ENCODE measurements around the gene SH3RF3.
"Not testable (repeated sequence)": the region's sequence is repeated elsewhere in the genome, so short reads cannot be mapped to it uniquely, and the experiment has no call there.

Gene SH3RF3

GRCh38 chr2:109222422-109222821 lies 93.4 kb downstream of the SH3RF3 start:
- DNase-seq, result no peak

DNA sequence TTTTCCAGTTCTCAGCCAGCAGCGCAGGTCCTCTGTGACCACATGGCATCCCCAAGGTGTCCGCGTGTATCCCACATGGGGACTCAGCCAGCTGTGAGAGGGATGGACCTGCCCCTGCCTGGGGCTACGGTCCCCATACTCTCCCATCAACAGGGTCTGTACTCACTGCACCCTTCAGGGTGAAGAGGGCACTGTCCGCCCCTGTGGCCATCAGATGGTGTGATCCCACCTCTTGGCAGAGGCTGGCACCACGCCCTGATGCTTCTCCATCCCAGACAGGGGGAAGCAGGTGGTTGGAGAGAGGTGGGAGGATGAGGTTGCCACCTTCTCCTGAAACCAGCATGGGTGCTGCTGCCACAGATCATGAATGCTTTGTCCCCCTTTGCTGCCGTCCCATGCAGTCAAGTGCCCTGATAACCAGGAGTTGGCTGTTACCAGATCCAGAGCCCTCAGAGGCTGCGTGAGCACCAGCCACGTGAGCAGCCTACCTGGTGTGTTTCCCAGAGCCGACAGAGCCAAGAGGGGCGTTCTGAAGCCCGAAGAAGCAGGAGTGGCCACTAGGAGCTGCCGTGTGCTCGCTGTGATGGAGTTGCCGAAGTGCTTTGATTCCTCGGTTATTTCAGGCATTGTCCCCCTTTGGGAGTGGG lies 93.9 kb downstream of the SH3RF3 start:
- DNase-seq, result no peak

DNA sequence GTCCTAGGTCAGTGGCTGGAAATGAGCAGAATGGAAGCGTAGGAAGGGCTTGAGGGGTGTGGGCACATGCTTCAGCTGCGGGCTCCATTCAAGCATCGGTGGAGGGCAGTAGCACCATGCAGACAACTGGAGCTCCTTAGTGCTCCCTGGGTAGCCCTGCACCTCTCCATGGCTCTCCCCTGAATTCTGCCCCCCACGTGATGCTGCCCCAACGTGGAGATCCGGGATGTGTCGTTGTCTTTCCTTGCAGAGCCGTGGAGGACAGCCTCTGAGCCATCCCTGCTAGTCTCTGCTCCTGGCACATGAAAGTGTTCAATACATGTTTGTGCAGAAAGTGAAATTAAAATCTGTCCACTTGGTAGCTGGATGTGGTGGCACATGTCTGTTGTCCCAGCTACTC lies 94.5 kb downstream of the SH3RF3 start:
- DNase-seq, result no peak

DNA sequence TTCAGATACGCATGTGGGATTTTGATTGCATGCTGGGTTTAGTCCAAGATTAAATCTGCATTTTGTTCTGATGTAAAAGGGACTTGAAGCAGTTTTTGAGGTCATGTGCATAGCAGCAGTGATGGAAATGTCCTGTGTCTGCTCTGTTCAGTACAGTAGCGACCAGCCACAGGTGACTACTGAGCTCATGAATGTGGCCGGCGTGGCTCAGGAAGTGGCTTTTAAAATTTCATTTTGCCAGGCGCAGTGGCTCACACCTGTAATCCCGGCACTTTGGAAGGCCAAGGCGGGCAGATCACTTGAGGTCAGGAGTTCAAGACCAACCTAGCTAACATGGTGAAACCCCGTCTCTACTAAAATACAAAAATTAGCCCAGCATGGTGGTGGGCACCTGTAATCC lies 95.3 kb downstream of the SH3RF3 start:
- DNase-seq, result not testable (repeated sequence)

DNA sequence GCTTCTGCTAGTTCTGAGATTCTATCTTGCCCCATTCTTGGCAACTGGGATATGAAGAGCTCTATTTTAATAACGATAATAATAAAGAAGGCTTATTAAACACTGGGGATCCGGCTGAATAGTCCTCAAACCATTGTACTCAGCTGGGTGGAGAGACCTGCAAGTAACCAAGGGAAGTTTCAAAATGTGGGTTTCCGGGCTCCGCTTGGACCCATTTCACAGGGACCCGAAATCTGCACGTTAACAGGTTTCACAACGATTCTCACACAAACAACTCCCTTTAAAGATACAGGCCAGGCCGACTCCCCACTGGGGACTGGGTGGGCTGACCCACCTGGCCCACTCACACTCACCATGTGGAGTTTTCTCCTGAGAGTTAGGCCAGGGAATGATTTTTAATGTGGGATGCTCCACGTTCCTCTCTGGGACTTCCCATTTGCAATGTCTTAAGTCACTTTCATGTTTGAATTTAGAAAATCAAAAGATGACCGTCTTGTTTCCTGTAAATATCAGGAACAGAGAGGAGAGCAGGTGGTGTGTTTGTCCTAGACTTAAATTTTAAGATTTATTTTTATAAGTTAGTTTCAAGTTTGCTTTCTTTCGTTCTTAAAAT lies 96.3 kb downstream of the SH3RF3 start:
- DNase-seq, result no peak

GRCh38 chr2:109226128-109226527 lies 97.1 kb downstream of the SH3RF3 start:
- no peak for DNase-seq

- no peak for DNase-seq
Observed at GRCh38 chr2:109226622-109227021, 97.6 kb downstream of the SH3RF3 start.

DNA sequence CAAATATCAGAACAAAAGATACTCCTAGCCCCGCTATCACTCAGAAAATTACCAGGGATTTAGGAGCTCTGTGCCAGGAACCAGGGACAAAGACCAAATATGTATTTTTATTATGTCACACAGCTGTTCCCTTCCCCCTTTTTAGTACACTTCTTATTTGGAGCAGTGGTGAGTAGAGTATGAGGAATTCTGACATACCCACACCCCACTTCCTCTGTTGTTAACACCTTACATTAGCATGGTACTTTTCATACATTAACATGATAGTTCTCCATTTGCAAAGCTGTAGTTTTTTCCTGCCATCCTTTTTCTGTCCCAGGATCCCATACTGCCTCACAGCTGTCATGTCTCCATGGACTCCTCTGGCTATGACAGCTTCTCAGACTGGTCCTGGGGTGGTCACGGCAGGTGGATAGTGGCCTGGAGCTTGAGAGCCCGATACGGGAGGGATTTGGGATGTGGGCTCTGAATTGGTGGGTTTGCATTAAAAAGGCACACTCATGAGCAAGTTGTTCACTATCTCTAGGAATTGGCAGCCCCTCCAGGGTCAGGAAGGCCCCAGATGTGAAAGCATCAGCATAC lies 100.2 kb downstream of the SH3RF3 start:
- DNase-seq, result no peak

- no peak for DNase-seq
Observed at GRCh38 chr2:109230941-109231420, 102.0 kb downstream of the SH3RF3 start.

GRCh38 chr2:109231428-109231827 lies 102.4 kb downstream of the SH3RF3 start:
- DNase-seq, result no peak

- DNase-seq, result no peak
Observed at GRCh38 chr2:109231996-109232705, 103.1 kb downstream of the SH3RF3 start.

GRCh38 chr2:109232909-109233308 lies 103.9 kb downstream of the SH3RF3 start:
- DNase-seq, result no peak

GRCh38 chr2:109233643-109234042 lies 104.6 kb downstream of the SH3RF3 start:
- DNase-seq, result no peak

DNA sequence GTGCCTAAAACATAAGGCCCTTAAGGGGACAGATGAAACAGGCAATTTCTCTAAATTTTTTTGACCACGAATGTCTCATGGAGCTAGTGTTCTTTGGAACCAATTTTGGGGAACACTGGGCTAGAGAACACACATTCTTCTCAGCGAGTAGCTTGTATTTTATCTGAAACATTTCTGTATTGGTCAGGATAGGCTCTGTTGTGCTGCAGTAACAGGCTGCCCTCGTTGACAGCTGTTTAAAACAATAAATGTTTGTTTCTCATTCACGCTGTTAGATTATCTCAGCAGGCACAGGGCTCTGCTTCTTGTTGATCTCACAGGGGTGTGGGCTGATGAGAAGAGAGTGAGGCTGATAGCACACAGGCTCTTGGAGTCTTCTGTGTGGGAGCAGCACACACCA lies 105.3 kb downstream of the SH3RF3 start:
- no peak for DNase-seq

GRCh38 chr2:109236147-109236546 lies 107.1 kb downstream of the SH3RF3 start:
- DNase-seq, result no peak

- no peak for DNase-seq
Observed at GRCh38 chr2:109237792-109238191, 108.8 kb downstream of the SH3RF3 start.

DNA sequence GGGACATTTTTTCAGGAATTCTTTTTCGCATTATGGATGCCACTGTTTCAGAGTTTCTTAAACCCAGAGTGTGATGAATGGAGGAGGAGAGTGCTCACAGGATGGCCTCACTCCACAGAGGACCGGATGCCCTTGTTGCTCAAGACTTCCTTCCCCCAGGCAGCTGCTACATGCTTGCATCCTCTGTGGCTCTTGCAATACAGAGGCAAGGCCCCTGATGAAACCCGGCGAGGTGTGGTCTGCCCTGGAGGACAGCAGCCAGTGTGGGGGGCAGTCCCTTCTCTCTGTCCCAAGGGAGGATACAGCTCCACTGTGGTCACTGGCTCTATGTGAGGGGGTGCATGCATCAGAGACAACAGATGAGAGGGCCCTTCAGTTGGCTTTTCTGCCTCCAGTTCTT lies 109.6 kb downstream of the SH3RF3 start:
- peak; percentile 25 to 62 for DNase-seq

DNA sequence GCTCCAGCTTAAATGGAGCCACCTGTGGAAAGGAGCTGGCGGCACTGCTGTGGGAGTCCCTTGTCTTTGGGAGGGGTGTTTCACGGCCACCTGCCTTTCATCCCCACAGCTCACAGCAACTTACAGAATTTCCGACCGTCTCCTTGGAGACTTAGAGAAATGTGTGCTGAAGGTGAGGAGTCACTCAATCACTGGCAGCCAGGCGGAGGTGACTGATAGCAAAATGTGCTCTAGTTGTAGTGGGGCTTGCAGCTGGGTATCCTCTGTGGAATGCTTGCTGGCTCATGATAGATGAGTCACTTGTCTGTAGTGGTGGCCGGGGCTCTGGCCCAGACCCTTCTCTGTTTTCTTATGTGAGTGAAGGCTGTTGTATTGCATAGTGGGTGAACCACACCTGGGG lies 110.7 kb downstream of the SH3RF3 start:
- DNase-seq, result no peak

DNA sequence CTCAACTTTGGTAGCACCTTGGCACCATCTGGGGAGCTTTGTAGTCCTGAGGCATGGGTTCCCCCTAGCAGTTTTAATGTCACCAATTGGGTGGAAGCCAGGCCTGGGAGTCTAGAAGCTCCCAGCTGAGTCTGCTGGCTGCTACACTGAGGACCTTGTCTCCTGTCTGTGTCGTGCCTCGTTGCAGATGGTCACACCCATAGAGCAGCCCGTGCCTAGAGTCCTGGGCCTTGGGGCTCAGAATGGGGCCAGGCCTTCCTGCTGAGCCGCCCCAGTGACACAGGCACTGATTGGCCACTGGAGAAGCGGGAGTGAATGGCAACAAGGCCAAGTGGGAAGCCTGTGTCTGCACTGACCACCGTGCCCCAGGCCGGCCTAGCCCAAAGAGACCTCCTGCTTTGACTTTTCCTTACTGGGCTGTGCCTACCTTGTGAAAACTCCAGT lies 113.2 kb downstream of the SH3RF3 start:
- DNase-seq, result no peak

- no peak for DNase-seq
Observed at GRCh38 chr2:109242654-109243331, 113.8 kb downstream of the SH3RF3 start.

DNA sequence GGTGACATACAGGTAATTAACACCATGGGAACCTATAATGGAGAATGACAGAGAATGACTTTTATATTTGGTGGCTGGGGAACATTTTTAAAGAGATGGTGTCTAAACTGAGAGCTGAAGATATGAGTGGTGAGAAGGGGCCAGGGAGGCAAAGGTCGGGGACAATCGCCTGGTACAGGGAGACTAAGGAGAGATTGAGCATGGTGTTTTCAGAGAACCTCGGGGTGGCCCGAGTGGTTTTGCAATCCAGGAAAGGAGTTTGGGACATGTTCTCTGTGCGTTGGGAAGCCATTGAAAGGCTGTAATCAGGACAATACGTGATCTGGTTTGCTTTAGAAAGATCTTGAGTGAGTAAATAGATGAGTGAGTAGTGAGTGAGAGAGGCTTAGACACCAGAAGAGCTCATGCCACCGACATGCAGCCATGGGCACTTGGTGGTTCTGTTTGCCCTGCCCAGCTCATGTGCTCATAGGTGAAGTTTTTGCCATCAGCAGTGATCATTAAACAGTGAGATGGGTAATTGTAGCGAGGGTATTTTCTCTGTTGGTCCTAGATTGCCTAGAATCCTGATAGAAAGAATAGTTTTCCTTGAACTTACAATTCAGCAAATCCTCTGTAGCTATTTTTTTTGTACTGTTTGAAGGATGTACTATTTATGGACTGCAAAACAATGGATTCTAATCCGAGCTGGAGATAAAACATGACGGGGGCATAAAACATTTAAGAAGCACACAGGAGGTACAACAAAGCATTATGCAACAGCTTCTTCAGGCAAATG lies 114.7 kb downstream of the SH3RF3 start:
- DNase-seq, result no peak

GRCh38 chr2:109244304-109244582 lies 115.2 kb downstream of the SH3RF3 start:
- no peak for DNase-seq

Data from CD4-positive, alpha-beta T cell treated with Interferon alpha-2 for 1 hour (primary cell).